GM18526 (cell line): Measurements from ENCODE around the gene ADAMTS12.

ENCODE experiments used
- POLR2A ChIP-seq: IDR thresholded peaks from 3 replicates; pipeline ENCODE4 v1.6.1; 2011; ENCODE audit not compliant: insufficient read length; ENCODE audit errors: extremely low read depth

Gene ADAMTS12

DNA sequence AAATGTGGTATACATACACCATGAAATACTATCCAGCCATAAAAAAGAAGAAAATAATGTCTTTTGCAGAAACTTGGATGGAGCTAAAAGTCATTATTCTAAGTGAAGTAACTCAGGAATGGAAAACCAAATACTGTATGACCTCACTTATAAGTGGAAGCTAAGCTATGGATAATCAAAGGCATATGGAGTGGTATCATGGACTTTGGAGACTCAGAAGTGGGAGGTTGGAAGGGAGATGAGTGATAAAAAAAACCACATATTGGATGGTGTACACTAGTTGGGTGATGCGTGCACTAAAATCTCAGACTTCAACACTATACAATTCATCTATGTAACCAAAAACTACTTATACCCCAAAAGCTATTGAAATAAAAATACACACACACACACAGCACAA lies 24.5 kb downstream of the ADAMTS12 start:
- no peak for TF ChIP-seq POLR2A

DNA sequence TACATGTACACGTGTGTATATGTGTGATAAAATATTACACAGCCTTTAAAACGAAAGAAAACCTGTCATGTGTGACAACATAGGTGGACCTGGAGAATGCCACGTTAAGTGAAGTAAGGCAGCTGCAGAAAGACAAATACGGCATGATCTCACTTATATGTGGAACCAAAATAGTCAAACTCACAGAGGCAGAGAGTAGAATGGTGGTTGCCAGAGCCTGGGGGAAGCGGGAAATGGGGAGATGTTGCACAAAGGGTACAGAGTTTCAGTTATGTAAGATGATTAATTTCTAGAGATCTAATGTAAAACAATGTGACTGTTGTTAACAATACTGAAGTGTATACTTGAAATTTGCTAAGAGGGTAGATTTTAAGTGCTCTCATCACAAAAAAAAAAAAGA lies 34.8 kb downstream of the ADAMTS12 start:
- TF ChIP-seq POLR2A = no peak

DNA sequence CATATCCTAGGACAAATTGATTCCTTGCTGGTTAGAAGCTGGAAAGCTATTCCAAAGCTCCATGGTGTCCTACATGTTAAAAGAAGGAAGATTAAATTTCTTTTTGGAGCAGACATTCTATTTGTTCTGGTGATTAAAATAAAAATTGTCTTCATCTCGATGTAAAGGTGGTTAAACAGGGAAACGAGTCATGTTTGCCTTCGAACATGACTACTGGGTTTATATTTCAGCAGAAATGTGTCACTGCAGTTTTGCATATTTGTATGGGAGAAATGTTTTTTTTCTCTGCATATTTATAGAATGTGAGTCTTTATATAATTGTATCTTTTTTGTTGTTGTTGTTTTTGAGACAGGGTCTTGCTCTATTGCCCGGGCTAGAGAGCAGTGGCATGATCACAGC lies 36.4 kb downstream of the ADAMTS12 start:
- TF ChIP-seq POLR2A = no peak

DNA sequence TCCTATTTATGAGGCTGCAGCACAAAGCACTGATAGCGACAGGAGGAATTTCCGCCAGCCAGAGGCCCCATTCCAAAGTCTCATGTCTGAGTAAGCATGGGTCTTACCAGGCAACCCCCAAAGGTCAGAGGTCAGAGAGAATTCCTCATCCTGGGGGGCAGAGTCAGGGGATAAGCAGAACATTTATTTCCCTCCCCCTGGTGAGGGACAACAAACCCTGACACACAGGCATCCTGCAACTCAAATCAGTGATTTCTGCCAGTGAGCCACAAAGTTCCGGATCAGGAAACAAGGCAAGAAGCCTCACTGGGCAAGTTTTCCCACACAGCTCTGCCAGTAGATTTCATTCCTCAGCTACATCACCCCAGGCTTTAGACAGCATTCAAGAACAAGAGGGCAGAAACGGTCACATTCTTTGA lies 37.0 kb downstream of the ADAMTS12 start:
- no peak for TF ChIP-seq POLR2A

DNA sequence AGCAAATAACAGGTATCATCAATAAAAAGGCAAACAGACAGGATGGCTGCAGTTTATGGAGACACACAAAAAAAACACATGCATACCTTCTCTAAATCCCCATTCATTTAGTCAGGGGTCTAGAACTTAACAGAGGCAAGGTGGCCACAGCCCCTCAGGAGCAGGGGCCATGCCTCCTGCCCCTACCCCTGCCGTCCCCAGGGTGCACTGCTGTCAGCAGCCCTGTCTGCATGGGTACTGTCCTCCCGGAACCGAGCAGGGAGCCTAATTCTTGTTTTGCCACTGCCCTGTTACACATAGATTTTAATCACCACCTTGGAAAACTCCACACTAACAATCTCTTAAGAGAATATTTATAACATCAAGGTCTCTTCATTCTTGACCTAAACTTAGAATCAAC lies 39.0 kb downstream of the ADAMTS12 start:
- TF ChIP-seq POLR2A = no peak

DNA sequence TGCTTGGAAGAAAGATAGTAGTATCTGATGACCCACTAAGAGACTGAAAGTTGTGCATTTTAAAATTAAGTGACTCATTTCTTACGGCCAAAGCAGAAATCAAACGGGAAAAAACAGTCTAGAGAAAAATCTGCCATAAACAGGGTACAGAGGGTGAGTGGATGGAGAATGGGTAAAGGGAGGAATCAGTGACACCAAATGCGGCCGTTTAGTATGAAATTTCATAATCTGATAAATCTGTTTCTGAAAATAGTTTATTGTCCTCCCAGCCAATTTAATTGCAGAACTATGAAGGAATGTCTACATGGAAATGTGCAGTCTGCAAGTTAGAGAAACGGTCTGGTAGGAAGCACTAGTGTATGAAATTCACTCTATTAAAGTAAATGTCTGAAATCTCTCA lies 39.5 kb downstream of the ADAMTS12 start:
- no peak for TF ChIP-seq POLR2A

DNA sequence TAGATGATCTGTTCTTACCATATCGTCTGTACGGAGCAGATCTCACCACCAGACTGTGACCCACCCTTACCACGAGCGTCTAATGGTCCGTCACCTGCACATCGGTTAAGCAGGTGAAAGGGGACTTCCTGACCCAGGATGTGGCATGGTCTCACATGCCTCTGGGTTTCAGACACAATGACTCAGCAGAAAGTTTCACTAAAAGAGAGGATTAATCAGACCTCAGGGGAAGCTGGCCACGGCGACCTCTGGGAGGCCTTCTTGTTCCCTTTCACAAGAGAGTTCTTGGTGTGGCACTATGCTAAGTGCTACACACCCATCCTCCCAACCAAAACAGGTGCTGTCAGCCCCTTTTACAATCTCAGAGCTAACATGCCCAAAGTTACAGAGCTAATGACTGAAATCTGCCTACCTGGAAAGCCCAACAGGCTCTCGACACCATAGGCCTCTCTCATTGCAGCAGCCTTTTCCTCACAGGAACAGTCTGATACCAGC lies 41.6 kb downstream of the ADAMTS12 start:
- no peak for TF ChIP-seq POLR2A

DNA sequence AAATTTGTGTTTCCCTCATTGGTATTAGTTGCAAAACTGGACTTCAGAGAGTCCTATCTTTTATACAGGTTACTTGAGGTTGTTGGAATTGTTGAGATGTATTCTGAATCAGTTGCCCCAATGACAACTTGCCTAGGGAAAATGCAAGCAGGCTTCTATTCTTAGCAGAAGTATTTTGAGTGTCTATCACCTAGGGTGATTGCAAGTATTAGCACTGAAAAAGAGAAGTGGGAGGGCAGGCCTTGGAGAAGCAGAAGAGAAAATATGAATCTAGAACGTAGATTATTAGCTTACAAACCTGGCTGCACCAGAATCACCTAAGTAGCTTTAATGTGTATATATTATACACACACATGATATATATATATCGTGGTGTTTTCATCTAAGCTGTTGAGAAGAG lies 43.2 kb downstream of the ADAMTS12 start:
- no peak for TF ChIP-seq POLR2A

DNA sequence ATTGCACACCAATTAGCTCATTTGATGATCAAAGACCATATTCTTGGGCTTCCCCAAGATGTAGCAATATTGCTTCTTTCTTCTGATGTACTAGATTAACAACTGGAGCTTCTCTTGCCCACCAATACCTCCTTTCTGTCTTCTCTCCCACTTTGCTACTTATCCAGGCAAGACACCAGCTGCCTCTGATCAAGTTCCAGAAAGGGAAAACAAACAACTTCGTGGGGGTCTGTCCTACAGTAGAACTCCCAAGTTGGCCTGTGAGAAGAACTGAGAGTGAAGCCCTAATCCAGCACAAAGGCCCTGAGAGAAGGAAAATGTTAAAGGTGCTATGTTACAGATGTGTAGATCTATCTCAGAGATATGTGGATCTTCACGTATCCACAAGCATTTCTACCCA lies 44.9 kb downstream of the ADAMTS12 start:
- no peak for TF ChIP-seq POLR2A

DNA sequence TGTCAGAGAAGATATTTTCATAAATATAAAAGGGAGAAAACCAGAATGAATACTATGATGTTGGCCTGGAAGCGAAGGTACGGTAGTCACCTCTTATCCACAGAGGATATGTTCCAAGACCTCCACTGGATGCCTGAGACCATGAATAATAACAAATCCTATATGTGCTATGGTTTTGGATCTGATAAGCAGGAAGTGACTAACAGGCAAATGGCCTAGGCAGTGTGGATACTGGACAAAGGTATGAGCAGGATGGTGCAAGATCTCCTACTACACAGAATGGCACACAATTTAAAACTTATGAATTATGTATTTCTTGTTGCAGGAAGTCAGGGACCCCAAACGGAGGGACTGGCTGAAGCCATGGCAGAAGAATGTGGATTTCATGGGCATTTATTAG lies 48.2 kb downstream of the ADAMTS12 start:
- TF ChIP-seq POLR2A = no peak

DNA sequence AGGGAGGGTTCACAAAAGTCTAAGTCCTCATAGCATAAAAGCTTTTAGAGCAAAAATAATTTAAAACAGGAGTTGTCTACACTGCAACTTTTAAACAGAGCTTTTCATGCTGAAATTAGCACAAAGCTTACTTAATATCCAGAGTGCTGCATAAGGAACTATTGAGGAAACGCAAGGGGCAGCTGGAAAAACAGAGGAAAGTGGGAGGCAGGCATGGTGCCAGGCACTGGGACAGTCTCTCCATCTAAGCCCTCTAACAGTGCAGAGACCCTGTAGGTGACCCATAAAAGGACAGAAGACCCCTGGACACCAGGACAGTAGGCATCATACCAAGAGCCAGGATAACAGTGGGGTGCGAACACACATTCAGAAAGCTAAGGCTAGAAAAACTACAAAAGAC lies 49.3 kb downstream of the ADAMTS12 start:
- no peak for TF ChIP-seq POLR2A

DNA sequence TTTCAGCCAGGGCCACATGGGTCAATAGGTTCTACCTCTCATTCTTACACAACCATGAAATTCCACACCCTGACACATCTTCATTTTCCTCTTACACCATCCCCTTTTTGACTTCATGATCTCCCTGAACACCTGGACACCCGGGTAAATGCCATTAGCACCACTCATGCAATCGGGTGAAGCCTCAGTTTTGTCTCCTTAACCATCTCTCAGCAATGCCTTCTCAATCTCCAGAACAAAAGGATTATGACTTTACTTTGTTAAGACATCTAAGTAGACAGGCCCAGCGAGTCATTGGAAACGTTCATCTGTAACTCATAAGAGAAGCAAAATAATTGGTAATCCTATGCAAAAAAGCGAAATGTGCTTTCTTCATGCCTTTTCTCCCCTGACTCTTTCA lies 49.9 kb downstream of the ADAMTS12 start:
- TF ChIP-seq POLR2A = no peak

DNA sequence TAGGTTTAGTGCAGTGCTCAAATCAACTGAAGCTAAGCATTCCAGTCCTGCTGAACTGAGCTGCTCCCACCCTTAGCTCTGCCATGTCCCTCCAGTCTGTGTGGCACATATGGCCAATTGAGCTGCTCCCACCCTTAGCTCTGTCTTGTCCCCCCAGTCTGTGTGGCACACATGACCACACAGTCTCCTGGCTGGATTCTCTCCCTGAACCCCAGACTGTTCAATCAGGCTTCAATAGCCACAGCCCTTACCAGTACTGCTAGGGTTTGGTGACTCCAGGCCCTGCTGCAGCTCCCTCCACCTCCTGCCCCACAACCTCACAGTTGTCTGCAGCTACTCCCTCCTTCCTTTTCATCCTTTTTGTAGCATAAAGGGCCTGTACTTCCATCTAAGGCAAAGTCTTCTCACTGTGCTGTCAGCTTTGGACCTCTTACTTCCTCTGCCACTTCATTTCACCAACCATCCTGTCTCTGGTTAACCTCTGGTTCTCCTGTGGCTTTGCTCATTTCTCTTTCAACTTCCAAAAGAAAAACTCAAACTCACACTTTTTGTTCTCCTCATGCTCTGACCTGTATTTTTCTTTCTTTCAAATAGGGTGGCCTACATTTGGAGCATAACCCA lies 50.8 kb downstream of the ADAMTS12 start:
- TF ChIP-seq POLR2A = no peak

DNA sequence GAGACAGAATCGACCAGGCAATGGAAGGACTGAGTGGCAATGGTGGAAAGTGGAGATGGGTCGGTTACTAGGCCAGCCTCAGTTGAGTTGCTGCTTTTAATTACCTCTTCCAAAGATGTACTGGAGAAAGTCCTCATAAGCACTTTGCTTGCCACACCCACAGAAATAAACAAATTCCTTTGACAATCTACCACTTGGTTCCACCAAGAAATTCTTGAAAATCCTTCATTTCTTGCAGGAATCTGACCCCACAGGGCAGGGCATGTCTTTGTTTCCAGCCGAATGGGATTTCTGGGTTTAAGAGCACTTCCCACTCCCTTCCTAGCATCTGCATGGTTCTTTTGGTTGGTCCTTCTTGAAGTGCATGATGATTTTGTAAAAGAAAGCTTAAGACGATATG lies 54.5 kb downstream of the ADAMTS12 start:
- no peak for TF ChIP-seq POLR2A

DNA sequence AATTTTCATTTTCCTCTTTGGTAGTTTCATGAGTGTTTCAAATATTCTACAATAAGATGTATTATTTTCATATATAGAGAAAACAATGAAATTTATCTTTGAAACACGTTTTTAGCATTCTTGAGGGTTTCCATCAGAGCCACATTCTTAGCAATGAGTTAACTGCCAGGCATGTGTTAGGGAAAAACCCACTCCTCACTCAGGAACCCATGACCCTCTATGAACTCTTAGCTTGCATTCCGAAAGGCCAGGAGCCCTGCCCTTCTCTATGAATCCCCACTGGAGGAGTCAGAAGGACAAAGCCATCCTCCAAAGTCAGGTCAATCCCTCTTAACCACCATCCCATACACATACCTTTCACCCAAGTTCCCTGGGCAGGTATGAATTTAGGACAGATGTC lies 57.5 kb downstream of the ADAMTS12 start:
- no peak for TF ChIP-seq POLR2A

DNA sequence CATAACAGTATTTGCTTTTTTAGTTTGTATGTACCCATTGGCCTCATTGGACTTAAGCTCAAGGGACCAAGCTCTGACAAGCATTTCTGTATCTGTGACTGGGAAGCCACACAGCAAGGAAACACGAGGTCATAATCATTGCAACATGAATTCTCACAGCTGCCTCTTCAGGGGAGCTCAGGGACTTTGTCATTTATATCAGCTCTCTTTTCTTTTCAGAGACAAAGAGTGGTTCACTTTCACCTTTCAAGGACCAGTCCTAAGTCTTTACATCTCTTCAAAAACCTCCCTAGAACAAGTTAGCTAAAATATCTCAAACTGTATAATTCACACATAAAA lies 58.6 kb downstream of the ADAMTS12 start:
- no peak for TF ChIP-seq POLR2A

DNA sequence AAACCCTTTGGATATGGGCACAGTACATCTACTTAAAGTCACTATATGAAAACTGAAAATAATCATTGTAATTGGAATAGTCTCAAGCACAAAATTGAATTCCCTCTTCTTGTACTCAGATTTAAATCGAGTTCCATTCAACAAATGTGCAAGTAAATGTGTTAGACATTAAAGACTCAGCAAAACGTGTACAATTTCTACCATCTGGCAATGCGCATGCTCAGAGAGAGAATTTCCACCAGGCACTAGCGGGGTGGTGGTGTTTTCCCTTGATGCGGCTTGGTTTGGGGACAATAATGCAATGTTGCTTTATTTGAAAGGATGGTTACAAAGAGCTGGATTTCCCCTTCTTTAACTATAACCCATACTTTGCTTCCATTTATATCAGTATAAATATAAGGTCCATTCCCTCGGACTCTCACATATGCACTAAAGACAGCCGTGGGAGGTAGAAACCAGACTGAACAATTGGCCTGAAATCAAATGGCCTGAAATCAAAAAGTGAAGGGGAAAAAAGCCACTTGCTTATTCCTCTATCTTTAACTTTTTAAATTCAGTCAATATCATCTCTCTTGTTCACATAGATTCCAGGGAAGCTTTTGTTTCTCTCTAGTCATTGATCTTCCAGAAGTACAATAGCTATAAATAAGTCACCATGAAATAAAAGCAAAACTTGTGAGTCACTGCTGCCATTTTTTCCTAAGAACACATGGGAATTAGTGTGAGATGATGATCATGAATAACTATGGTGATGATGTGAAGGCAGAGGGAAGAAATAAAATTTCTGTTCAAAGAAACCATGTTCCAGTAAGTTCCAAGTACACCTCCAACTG lies 59.2 kb downstream of the ADAMTS12 start:
- TF ChIP-seq POLR2A = no peak
